GM23338 (cell line): ENCODE measurements around the gene PHKB. TPM values are rescaled to one million over a fixed set of nuclear protein-coding genes. Genes with fewer than 3 reads are reported as not detected.

Experiments
- ATAC-seq: fragments of 200-7000 bp; cut with Tn5 transposase; 3 replicates; pipeline ENCODE4 v1.9.1; 2020
- DNase-seq: peaks from one replicate; pipeline ENCODE4 v3.0.0-alpha.2; 2015; ENCODE audit warnings: low spot score
- H2AFZ ChIP-seq: fragments of 200-600 bp; sonication (generic); 2 replicates; pipeline ENCODE4 v1.8.0; 2016; ENCODE audit warnings: antibody characterized with exemption, mild to moderate bottlenecking, moderate library complexity
- H3F3A ChIP-seq: fragments of 200-600 bp; sonication (generic); replicated peaks from 2 replicates; pipeline ENCODE4 v1.8.0; 2017; ENCODE audit warnings: antibody characterized with exemption, mixed run types, low read depth
- H3K27ac ChIP-seq: fragments of 200-600 bp; sonication (generic); 2 replicates; pipeline ENCODE4 v1.6.1; 2016; ENCODE audit warnings: low read depth
- H3K27me3 ChIP-seq: fragments of 200-600 bp; sonication (generic); 2 replicates; pipeline ENCODE4 v1.8.0; 2016; ENCODE audit warnings: mild to moderate bottlenecking, mixed run types, moderate library complexity; ENCODE audit not compliant: insufficient read depth
- H3K36me3 ChIP-seq: fragments of 200-600 bp; sonication (generic); 2 replicates; pipeline ENCODE4 v1.8.0; 2016; ENCODE audit warnings: mild to moderate bottlenecking; ENCODE audit not compliant: insufficient read depth
- H3K4me1 ChIP-seq: fragments of 200-600 bp; sonication (generic); 2 replicates; pipeline ENCODE4 v1.8.0; 2016; ENCODE audit warnings: mild to moderate bottlenecking, moderate library complexity; ENCODE audit not compliant: insufficient read depth
- H3K4me2 ChIP-seq: fragments of 200-600 bp; sonication (generic); 2 replicates; pipeline ENCODE4 v1.7.1; 2017; ENCODE audit warnings: mixed run types
- H3K4me3 ChIP-seq: fragments of 200-600 bp; sonication (generic); 2 replicates; pipeline ENCODE4 v1.6.1; 2016; ENCODE audit warnings: mixed run types
- H3K79me2 ChIP-seq: fragments of 200-600 bp; sonication (generic); replicated peaks from 2 replicates; pipeline ENCODE4 v1.8.0; 2017; ENCODE audit warnings: mild to moderate bottlenecking; ENCODE audit not compliant: insufficient read depth
- H3K9me2 ChIP-seq: fragments of 200-600 bp; sonication (generic); 2 replicates; pipeline ENCODE4 v1.8.0; 2017; ENCODE audit not compliant: insufficient read depth
- H4K20me1 ChIP-seq: fragments of 200-600 bp; sonication (generic); replicated peaks from 2 replicates; pipeline ENCODE4 v1.8.0; 2017; ENCODE audit warnings: mild to moderate bottlenecking; ENCODE audit not compliant: insufficient read depth
- H3K27ac Mint-ChIP-seq: 2 replicates; pipeline ENCODE4 v1.8.0; 2020; ENCODE audit warnings: inconsistent platforms, mild to moderate bottlenecking, moderate library complexity, mixed read lengths
- H3K27me3 Mint-ChIP-seq: 3 replicates; pipeline ENCODE4 v1.8.0; 2022; ENCODE audit warnings: low read depth, mild to moderate bottlenecking, moderate library complexity, mixed read lengths, inconsistent platforms; ENCODE audit not compliant: insufficient read depth, poor library complexity
- H3K36me3 Mint-ChIP-seq: 3 replicates; pipeline ENCODE4 v1.8.0; 2021; ENCODE audit warnings: low read depth, mild to moderate bottlenecking, inconsistent platforms, moderate library complexity, mixed read lengths
- H3K4me1 Mint-ChIP-seq: 3 replicates; pipeline ENCODE4 v1.8.0; 2020; ENCODE audit warnings: mild to moderate bottlenecking, inconsistent platforms, mixed read lengths
- H3K4me3 Mint-ChIP-seq: 3 replicates; pipeline ENCODE4 v1.8.0; 2021; ENCODE audit warnings: moderate library complexity, mild to moderate bottlenecking, inconsistent platforms, mixed read lengths
- H3K9me3 Mint-ChIP-seq: 3 replicates; pipeline ENCODE4 v1.8.0; 2020; ENCODE audit warnings: moderate library complexity, mild to moderate bottlenecking, inconsistent platforms, mixed read lengths
- CREB1 ChIP-seq: fragments of 250-450 bp; sonication (Bioruptor Pico); IDR thresholded peaks from 2 replicates; pipeline ENCODE4 v1.5.0; 2020; ENCODE audit warnings: low read depth, mild to moderate bottlenecking, moderate library complexity
- CTCF ChIP-seq, 2 experiments: fragments of 200-600 bp in 1 of 2; sonication (generic) in 1 of 2; conservative IDR thresholded peaks; 2 replicates each; pipeline versions ENCODE4 v1.5.1 to v1.6.1; 2016 to 2017; ENCODE audit warnings: antibody characterized with exemption in 2 of 2, low read depth in 2 of 2, mild to moderate bottlenecking in 2 of 2, moderate library complexity in 1 of 2
- ETS1 ChIP-seq: IDR thresholded peaks from 2 replicates; pipeline ENCODE4 v1.6.1; 2016; ENCODE audit warnings: antibody characterized with exemption
- EZH2 ChIP-seq: fragments of 200-600 bp; sonication (generic); IDR thresholded peaks from one replicate; pipeline ENCODE4 v1.8.0; 2017; ENCODE audit warnings: antibody characterized with exemption, mild to moderate bottlenecking, low read depth; ENCODE audit not compliant: unreplicated experiment
- EZH2phosphoT487 ChIP-seq: fragments of 200-600 bp; sonication (generic); IDR thresholded peaks from one replicate; pipeline ENCODE4 v1.8.1; 2018; ENCODE audit warnings: antibody characterized with exemption; ENCODE audit not compliant: unreplicated experiment
- JUNB ChIP-seq: IDR thresholded peaks from one replicate; pipeline ENCODE4 v1.6.1; 2016; ENCODE audit warnings: antibody characterized with exemption; ENCODE audit not compliant: unreplicated experiment
- NANOG ChIP-seq: IDR thresholded peaks from 2 replicates; pipeline ENCODE4 v1.6.1; 2016; ENCODE audit warnings: antibody characterized with exemption, borderline replicate concordance
- POLR2AphosphoS5 ChIP-seq: IDR thresholded peaks from 2 replicates; pipeline ENCODE4 v1.6.1; 2016; ENCODE audit warnings: antibody characterized with exemption, low read depth
- STAT1 ChIP-seq: IDR thresholded peaks from one replicate; pipeline ENCODE4 v1.6.1; 2016; ENCODE audit warnings: antibody characterized with exemption; ENCODE audit not compliant: unreplicated experiment
- ZNF114 ChIP-seq: fragments of 250-450 bp; sonication (Bioruptor Pico); IDR thresholded peaks from 2 replicates; pipeline ENCODE4 v1.5.0; 2020; ENCODE audit warnings: mild to moderate bottlenecking, moderate library complexity
- ZNF331 ChIP-seq: fragments of 250-450 bp; sonication (Bioruptor Pico); IDR thresholded peaks from 2 replicates; pipeline ENCODE4 v1.5.0; 2020; ENCODE audit warnings: low read depth, mild to moderate bottlenecking, moderate library complexity
- polyA plus RNA-seq: library from polyadenylated mRNA; unstranded; fragments of >200 nt; fragmentation: Nextera tagmentation; extraction: Ambion mirVana; gene quantifications from 2 replicates; pipeline ENCODE4 v1.2.1, GENCODE V29; 2016
- total RNA-seq: library from RNA; depleted of rRNA; stranded (reverse); fragments of >200 nt; shearing (Covaris generic); gene quantifications from 2 replicates; pipeline ENCODE4 v1.2.3, GENCODE V29; 2014
- TF ChIP-seq, protein P1 (sequence below): fragments of 250-450 bp; sonication (Bioruptor Pico); IDR thresholded peaks from 2 replicates; pipeline ENCODE4 v1.5.0; 2020; ENCODE audit warnings: mild to moderate bottlenecking, moderate library complexity
- TF ChIP-seq, protein P2 (sequence below): IDR thresholded peaks from one replicate; pipeline ENCODE4 v1.6.1; 2018; ENCODE audit warnings: antibody characterized with exemption; ENCODE audit not compliant: unreplicated experiment

PHKB gene
- total and polyA plus RNA-seq, 2 experiments from 2014 or later = 20.3 to 57.3 TPM

DNA sequence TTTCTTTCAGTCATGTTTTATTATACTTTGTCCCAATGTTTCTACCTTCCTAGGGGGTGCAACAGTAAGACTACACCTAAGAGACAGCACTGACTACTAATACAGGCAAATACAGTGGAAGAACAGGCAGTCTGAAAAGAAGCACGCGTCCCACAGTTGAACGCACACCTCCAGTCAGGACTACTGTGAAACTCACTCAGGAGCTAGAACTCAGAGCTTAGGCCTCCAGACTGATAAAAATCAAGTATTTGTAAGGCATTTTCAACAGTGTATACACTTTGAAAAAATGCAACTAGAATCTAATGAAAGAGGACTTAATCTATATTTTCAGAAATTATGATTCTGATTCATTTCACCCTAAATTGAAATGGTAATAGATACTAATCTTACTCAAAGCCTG, 14.7 kb upstream of the PHKB start (continued):
- TF ChIP-seq ZNF114 (CRISPR knock-in tag) = no peak
- no peak for TF ChIP-seq STAT1
- no peak for TF ChIP-seq POLR2AphosphoS5
- TF ChIP-seq NANOG = no peak
- TF ChIP-seq, protein P1, sequence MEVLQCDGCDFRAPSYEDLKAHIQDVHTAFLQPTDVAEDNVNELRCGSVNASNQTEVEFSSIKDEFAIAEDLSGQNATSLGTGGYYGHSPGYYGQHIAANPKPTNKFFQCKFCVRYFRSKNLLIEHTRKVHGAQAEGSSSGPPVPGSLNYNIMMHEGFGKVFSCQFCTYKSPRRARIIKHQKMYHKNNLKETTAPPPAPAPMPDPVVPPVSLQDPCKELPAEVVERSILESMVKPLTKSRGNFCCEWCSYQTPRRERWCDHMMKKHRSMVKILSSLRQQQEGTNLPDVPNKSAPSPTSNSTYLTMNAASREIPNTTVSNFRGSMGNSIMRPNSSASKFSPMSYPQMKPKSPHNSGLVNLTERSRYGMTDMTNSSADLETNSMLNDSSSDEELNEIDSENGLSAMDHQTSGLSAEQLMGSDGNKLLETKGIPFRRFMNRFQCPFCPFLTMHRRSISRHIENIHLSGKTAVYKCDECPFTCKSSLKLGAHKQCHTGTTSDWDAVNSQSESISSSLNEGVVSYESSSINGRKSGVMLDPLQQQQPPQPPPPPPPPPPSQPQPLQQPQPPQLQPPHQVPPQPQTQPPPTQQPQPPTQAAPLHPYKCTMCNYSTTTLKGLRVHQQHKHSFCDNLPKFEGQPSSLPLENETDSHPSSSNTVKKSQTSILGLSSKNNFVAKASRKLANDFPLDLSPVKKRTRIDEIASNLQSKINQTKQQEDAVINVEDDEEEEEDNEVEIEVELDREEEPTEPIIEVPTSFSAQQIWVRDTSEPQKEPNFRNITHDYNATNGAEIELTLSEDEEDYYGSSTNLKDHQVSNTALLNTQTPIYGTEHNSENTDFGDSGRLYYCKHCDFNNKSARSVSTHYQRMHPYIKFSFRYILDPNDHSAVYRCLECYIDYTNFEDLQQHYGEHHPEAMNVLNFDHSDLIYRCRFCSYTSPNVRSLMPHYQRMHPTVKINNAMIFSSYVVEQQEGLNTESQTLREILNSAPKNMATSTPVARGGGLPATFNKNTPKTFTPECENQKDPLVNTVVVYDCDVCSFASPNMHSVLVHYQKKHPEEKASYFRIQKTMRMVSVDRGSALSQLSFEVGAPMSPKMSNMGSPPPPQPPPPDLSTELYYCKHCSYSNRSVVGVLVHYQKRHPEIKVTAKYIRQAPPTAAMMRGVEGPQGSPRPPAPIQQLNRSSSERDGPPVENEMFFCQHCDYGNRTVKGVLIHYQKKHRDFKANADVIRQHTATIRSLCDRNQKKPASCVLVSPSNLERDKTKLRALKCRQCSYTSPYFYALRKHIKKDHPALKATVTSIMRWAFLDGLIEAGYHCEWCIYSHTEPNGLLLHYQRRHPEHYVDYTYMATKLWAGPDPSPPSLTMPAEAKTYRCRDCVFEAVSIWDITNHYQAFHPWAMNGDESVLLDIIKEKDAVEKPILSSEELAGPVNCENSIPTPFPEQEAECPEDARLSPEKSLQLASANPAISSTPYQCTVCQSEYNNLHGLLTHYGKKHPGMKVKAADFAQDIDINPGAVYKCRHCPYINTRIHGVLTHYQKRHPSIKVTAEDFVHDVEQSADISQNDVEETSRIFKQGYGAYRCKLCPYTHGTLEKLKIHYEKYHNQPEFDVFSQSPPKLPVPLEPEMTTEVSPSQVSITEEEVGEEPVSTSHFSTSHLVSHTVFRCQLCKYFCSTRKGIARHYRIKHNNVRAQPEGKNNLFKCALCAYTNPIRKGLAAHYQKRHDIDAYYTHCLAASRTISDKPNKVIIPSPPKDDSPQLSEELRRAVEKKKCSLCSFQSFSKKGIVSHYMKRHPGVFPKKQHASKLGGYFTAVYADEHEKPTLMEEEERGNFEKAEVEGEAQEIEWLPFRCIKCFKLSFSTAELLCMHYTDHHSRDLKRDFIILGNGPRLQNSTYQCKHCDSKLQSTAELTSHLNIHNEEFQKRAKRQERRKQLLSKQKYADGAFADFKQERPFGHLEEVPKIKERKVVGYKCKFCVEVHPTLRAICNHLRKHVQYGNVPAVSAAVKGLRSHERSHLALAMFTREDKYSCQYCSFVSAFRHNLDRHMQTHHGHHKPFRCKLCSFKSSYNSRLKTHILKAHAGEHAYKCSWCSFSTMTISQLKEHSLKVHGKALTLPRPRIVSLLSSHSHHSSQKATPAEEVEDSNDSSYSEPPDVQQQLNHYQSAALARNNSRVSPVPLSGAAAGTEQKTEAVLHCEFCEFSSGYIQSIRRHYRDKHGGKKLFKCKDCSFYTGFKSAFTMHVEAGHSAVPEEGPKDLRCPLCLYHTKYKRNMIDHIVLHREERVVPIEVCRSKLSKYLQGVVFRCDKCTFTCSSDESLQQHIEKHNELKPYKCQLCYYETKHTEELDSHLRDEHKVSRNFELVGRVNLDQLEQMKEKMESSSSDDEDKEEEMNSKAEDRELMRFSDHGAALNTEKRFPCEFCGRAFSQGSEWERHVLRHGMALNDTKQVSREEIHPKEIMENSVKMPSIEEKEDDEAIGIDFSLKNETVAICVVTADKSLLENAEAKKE (CRISPR knock-in tag) = no peak

- Histone ChIP-seq H3K36me3 (peaks cover 12% of the 10 kb centered on the region; the same call in 1 of the 2 replicates), H3F3A (no peaks in the 10 kb centered on the region), H3K4me3 (no peak overlapping the region), H4K20me1 (no peaks in the 10 kb centered on the region), H3K4me1 (no peaks in the 10 kb centered on the region), H3K27me3 (no peaks in the 10 kb centered on the region), H3K27ac (no peak overlapping the region), H2AFZ (no peak overlapping the region), H3K9me2 (no peaks in the 10 kb centered on the region), H3K4me2 (no peak overlapping the region), H3K79me2 (peaks cover 4% of the 10 kb centered on the region)
- Mint-ChIP-seq H3K4me3 (no peak overlapping the region), H3K4me1 (peaks cover 3% of the 10 kb centered on the region; the same call in 1 of the 3 replicates), H3K27ac (no peak overlapping the region), H3K36me3 (peaks cover 22% of the 10 kb centered on the region), H3K9me3 (no peaks in the 10 kb centered on the region), H3K27me3 (no peaks in the 10 kb centered on the region)
- DNase-seq (no peak), ATAC-seq (no peak)
- no peak for TF ChIP-seq ETS1
- TF ChIP-seq ZNF331 (CRISPR knock-in tag) = no peak
- no peak for TF ChIP-seq POLR2AphosphoS5
- TF ChIP-seq, protein P2, sequence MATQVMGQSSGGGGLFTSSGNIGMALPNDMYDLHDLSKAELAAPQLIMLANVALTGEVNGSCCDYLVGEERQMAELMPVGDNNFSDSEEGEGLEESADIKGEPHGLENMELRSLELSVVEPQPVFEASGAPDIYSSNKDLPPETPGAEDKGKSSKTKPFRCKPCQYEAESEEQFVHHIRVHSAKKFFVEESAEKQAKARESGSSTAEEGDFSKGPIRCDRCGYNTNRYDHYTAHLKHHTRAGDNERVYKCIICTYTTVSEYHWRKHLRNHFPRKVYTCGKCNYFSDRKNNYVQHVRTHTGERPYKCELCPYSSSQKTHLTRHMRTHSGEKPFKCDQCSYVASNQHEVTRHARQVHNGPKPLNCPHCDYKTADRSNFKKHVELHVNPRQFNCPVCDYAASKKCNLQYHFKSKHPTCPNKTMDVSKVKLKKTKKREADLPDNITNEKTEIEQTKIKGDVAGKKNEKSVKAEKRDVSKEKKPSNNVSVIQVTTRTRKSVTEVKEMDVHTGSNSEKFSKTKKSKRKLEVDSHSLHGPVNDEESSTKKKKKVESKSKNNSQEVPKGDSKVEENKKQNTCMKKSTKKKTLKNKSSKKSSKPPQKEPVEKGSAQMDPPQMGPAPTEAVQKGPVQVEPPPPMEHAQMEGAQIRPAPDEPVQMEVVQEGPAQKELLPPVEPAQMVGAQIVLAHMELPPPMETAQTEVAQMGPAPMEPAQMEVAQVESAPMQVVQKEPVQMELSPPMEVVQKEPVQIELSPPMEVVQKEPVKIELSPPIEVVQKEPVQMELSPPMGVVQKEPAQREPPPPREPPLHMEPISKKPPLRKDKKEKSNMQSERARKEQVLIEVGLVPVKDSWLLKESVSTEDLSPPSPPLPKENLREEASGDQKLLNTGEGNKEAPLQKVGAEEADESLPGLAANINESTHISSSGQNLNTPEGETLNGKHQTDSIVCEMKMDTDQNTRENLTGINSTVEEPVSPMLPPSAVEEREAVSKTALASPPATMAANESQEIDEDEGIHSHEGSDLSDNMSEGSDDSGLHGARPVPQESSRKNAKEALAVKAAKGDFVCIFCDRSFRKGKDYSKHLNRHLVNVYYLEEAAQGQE = no peak
- no peak for TF ChIP-seq EZH2phosphoT487
- no peak for TF ChIP-seq EZH2
- TF ChIP-seq JUNB = no peak
- no peak for TF ChIP-seq CTCF (conservative IDR thresholded peaks at IDR 0.05; ENCODE audit: low read depth in 2 of 2)
- TF ChIP-seq NANOG = no peak
- no peak for TF ChIP-seq CREB1 (CRISPR knock-in tag)
Observed at GRCh38 chr16:47448830-47449575, 12.1 kb upstream of the PHKB start.
